EL (cell line): ENCODE data around the gene RASGRP2.

ENCODE experiments used
- DNase-seq: peaks from one replicate; pipeline ENCODE4 v3.0.0-alpha.2; 2016

Gene RASGRP2

GRCh38 chr11:64755681-64756361 is 11.9 kb upstream of the RASGRP2 start:
- no peak for DNase-seq

GRCh38 chr11:64754919-64755662 is 11.1 kb upstream of the RASGRP2 start:
- no peak for DNase-seq

GRCh38 chr11:64754124-64754918 is 10.4 kb upstream of the RASGRP2 start:
- no peak for DNase-seq

DNA sequence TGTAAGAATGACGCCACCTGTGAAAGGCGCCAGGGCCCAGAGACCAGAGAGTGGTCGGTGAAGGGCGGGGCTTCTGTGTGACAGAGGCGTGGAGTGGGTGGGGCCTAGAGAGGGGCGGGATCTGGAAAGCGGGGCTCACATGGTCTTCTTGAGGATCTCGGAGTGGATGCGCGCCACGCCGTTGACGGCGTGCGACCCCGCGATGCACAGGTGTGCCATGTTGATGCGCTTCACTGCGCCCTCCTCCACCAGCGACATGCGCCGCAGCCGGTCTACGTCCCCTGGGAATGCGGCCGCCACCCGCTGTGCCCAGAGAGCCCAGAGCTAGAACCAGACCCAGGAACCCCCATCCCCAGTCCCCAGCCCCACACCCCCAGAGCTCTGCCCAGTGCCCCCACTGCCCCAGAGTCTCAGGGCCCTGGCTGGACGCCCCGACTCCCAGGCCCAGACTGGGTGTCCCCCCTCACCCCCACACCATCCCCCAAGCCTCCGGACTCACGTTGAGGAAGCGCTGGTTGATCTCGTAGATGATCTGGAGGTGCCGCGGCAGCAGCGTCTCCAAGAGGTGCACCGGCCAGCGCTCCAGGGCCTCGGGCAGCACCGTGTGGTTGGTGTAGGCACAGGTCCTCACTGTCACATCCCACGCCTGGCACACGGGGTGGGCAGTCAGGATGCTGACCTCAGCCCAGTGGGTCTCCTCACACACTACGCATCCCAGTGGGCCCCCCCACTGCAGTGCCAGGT is 9.6 kb upstream of the RASGRP2 start:
- DNase-seq: no peak

GRCh38 chr11:64753019-64753379 is 9.1 kb upstream of the RASGRP2 start:
- no peak for DNase-seq

GRCh38 chr11:64752175-64752970 is 8.4 kb upstream of the RASGRP2 start:
- no peak for DNase-seq

GRCh38 chr11:64751580-64751979 is 7.6 kb upstream of the RASGRP2 start:
- DNase-seq: no peak

GRCh38 chr11:64751136-64751535 is 7.2 kb upstream of the RASGRP2 start:
- no peak for DNase-seq

- no peak for DNase-seq
Measured at GRCh38 chr11:64750361-64751054, 6.6 kb upstream of the RASGRP2 start.

GRCh38 chr11:64747961-64748665 is 4.2 kb upstream of the RASGRP2 start:
- peak; percentile 80 for DNase-seq

GRCh38 chr11:64746486-64746885 is 2.5 kb upstream of the RASGRP2 start:
- no peak for DNase-seq

DNA sequence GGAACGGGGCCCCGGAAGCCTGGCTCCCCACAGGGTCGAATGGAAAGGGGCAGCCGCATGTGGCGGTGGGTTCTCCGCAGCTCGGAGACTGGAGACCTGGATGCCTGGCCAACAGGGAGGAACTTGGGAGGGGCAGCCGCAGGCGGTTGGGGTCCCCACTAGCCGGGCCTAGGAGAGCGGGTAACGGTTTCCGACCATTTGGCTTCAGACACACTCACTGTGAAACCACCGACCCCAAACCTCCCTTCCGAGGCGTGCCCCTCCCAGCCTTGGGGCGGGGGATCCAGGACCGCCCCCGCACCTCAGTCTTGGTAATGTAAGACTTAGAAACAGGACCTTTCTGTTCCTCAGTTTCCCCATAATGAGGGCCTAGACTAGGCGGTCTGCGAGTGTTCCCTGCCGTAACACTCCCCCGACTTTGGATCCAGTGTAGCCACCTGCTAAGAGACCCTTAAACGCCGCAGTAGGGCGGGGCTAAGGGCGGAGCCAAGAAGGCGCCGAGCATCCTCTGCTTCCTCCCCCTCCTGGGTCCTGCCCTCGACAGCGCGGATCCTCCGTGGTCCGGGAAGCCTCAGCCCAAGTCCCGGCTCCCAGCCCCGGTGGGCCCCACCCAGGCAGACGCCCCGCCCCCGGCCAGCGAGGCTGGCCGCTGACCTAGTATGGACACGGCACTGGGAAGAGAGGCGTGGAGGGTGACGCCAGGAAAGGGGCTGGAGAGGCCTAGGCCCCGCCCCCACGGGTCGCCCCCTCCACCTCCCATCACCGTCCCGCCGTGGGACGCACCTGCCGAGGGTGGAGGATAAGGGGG is 1.8 kb upstream of the RASGRP2 start:
- DNase-seq: peak; percentile 59

DNA sequence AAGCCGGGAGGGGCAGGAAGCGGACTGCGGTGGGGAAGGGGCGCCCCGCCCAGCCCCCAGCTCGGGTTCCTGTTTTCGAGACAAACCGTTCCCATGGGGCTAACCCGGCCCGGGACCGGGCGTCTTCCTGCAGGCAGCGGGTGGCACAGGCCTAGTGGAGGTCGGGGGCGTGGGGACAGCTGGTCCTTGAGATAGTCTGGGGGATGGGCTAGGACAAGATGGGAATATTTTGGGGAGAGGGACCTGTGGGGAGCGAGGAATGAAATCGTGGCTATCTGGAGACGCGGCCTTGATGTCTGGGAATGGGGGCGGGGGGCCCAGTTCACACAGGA is 1.2 kb upstream of the RASGRP2 start:
- DNase-seq: no peak

DNA sequence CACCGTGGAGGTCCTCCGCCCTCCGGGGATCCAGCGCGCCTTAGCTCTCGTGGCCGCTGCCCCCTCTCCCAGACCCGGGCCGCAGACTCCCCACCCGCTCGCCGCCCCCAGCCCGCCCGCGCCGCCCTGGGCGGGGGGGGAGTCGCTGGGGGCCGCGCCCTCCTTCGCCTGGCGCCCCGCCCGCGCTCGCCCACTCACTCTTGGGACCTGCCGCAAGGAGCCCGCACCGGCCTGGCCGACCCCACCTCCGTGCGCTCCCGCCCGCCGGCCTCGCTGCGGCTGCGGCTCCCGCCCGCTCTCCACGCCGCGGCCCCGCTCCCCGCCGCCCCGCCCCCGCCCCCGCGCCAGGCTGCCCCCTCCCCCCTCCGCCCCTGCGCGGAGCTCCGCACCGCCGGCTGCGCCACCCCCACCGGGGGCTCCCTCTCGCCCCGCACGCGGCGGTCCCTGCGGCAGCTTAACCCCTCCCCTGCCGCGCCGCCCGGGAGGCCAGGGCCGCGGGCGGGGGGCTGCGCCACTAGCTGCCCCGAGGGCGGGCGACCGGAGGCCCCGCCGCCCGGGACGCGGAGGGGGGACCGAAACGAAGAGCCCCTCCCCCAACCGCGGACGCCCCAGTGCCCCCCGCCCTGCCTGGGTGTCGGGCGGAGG is 724 bp upstream of the RASGRP2 start:
- no peak for DNase-seq

GRCh38 chr11:64742889-64743590 is 902 bp downstream of the RASGRP2 start:
- DNase-seq: peak; percentile 52

GRCh38 chr11:64742087-64742888 is 1.7 kb downstream of the RASGRP2 start:
- DNase-seq: peak; percentile 34

DNA sequence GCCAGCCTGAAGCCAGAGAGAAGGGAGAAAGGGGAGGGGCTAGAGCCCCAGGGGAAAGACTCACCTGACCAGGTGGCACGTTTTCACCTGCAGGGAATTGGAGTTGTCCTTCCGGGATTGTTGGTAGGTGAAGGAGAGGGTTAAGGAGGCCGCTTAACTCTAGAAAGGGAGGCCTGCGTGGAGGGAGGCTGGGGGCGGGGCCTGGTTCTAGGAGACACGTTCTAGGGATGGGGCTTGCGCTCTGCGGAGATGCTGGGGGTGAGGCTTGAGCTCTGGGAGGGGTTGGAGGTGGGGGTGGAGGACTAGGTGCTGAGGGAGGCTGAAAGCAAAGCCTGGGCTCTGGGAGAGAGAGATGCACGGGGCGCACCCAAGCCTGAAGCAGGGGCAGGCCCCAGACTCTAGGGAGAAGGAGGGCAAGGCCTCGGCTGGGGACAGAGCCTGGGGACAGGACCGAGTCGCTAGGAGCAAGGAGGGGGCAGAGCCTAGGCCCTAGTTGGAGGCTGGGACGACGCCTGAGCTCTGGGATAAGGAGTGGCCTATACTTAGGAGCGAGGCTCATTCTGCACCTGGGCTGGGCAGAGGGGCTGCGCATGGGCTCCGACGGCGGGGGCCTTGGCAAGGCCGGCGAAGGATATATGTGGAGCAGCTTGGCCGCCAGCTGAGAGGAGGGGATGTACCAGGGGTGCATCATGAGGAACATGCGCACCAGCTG is 2.4 kb downstream of the RASGRP2 start:
- DNase-seq: no peak
